HuH-7 (cell line): ENCODE measurements around the gene PXDN.
"Not testable (repeated sequence)": the region's sequence is repeated elsewhere in the genome, so short reads cannot be mapped to it uniquely, and the experiment has no call there.

ENCODE experiments used
- DNase-seq: peaks from one replicate; pipeline ENCODE4 v3.0.0; 2011; ENCODE audit warnings: low spot score

PXDN gene

GRCh38 chr2:1683297-1683696 lies 61.0 kb downstream of the PXDN start:
- DNase-seq, result no peak

- DNase-seq, result no peak
Measured at GRCh38 chr2:1682181-1682440, 62.2 kb downstream of the PXDN start.

- DNase-seq, result no peak
Measured at GRCh38 chr2:1681323-1682180, 62.8 kb downstream of the PXDN start.

GRCh38 chr2:1681017-1681318 lies 63.3 kb downstream of the PXDN start:
- no peak for DNase-seq

- DNase-seq, result no peak
Measured at GRCh38 chr2:1680222-1681016, 63.9 kb downstream of the PXDN start.

- not testable (repeated sequence) for DNase-seq
Measured at GRCh38 chr2:1679488-1680039, 64.8 kb downstream of the PXDN start.

GRCh38 chr2:1679065-1679464 lies 65.2 kb downstream of the PXDN start:
- DNase-seq, result not testable (repeated sequence)

GRCh38 chr2:1678609-1679008 lies 65.7 kb downstream of the PXDN start:
- DNase-seq, result no peak

- no peak for DNase-seq
Measured at GRCh38 chr2:1677821-1678165, 66.5 kb downstream of the PXDN start.

- DNase-seq, result no peak
Measured at GRCh38 chr2:1676913-1677820, 67.1 kb downstream of the PXDN start.

- DNase-seq, result no peak
Measured at GRCh38 chr2:1676091-1676912, 68.0 kb downstream of the PXDN start.

- no peak for DNase-seq
Measured at GRCh38 chr2:1675633-1676032, 68.7 kb downstream of the PXDN start.

- no peak for DNase-seq
Measured at GRCh38 chr2:1674766-1675397, 69.4 kb downstream of the PXDN start.

- no peak for DNase-seq
Measured at GRCh38 chr2:1674276-1674675, 70.0 kb downstream of the PXDN start.

- no peak for DNase-seq
Measured at GRCh38 chr2:1673160-1673944, 71.0 kb downstream of the PXDN start.

- DNase-seq, result no peak
Measured at GRCh38 chr2:1672738-1673137, 71.6 kb downstream of the PXDN start.

GRCh38 chr2:1671916-1672315 lies 72.4 kb downstream of the PXDN start:
- DNase-seq, result no peak

- DNase-seq, result no peak
Measured at GRCh38 chr2:1670636-1671035, 73.7 kb downstream of the PXDN start.

- DNase-seq, result no peak
Measured at GRCh38 chr2:1665761-1666505, 78.4 kb downstream of the PXDN start.

GRCh38 chr2:1664698-1665097 lies 79.6 kb downstream of the PXDN start:
- DNase-seq, result no peak
